Uterus (tissue), 4 donors: ENCODE data around the gene TCF19. TPM values are rescaled to one million over a fixed set of nuclear protein-coding genes. Genes with fewer than 3 reads are reported as not detected.

ENCODE experiments used
- DNase-seq, 2 donors: peaks; one replicate each; pipeline ENCODE4 v3.0.0-alpha.2; 2019 to 2020
- H3K27ac ChIP-seq, 2 donors: fragments of 200-600 bp; sonication (generic); 1 replicate in 1 of 2; 2 replicates in 1 of 2; pipeline ENCODE4 v1.5.1; 2016 to 2018
- H3K27me3 ChIP-seq, 2 donors: fragments of 200-600 bp; sonication (generic); one replicate each; pipeline ENCODE4 v1.5.1; 2018 to 2019; ENCODE audit warnings: control low read depth in 1 of 2
- H3K36me3 ChIP-seq, 2 donors: fragments of 200-600 bp; sonication (generic); one replicate each; pipeline ENCODE4 v1.5.1; 2019; ENCODE audit warnings: control low read depth in 1 of 2
- H3K4me1 ChIP-seq, 2 donors: fragments of 200-600 bp; sonication (generic); one replicate each; pipeline ENCODE4 v1.5.1; 2018 to 2019; ENCODE audit warnings: control low read depth in 1 of 2
- H3K4me3 ChIP-seq, 2 donors: fragments of 200-600 bp; sonication (generic); 1 replicate in 1 of 2; 2 replicates in 1 of 2; pipeline ENCODE4 v1.5.1; 2018 to 2019; ENCODE audit warnings: mild to moderate bottlenecking in 1 of 2
- H3K9me3 ChIP-seq, 2 donors: fragments of 200-600 bp; sonication (generic); one replicate each; pipeline ENCODE4 v1.5.1; 2019; ENCODE audit warnings: control low read depth in 1 of 2
- CTCF ChIP-seq, 4 experiments: fragments of 200-600 bp in 2 of 4; fragments of 450-650 bp in 2 of 4; sonication (generic) in 2 of 4; IDR thresholded peaks; one replicate each; pipeline ENCODE4 v1.5.1; 2016 to 2019; ENCODE audit warnings: antibody characterized with exemption in 4 of 4, mild to moderate bottlenecking in 2 of 4, moderate library complexity in 1 of 4
- POLR2A ChIP-seq, 2 donors: fragments of 450-650 bp; IDR thresholded peaks; one replicate each; pipeline ENCODE4 v1.6.1; 2016; ENCODE audit warnings: antibody characterized with exemption in 2 of 2, mild to moderate bottlenecking in 1 of 2, moderate library complexity in 1 of 2
- intact Hi-C: fragments of 100-400 bp; cut with DNase I; formaldehyde crosslinking; loops from one replicate; pipeline ENCODE4 v1.15.1; 2023; ENCODE audit warnings: low total_unique reads
- total RNA-seq, 4 donors: library from RNA; depleted of rRNA in 3 of 4; stranded (reverse); fragments of >200 nt in 3 of 4; gene quantifications; one replicate each; pipeline versions ENCODE4 v1.1.0 to v1.2.4, GENCODE V29; 2014 to 2023
- donor health status: DM: yes; HTN: yes; CAD: no.

The TCF19 gene
- total RNA-seq, 4 donors from 2014 or later: 3.6 to 22.3 (median 12.6) TPM

- intact Hi-C loops: no loop called here
- Histone ChIP-seq H3K4me1 (no peaks in the 10 kb centered on the region), H3K4me3 (no peak overlapping the region), H3K9me3 (no peaks in the 10 kb centered on the region), H3K27me3 (no peaks in the 10 kb centered on the region), H3K27ac (peak overlapping the region; percentile 50 to 63), H3K36me3 (no peaks in the 10 kb centered on the region)
- DNase-seq: peak; percentile 70 to 84
- TF ChIP-seq POLR2A (IDR thresholded peaks at IDR 0.05) (no peak), CTCF (IDR thresholded peaks at IDR 0.05) (no peak)
Observed at GRCh38 chr6:31122791-31123706, 35.3 kb upstream of the TCF19 start.

GRCh38 chr6:31125162-31125561 lies 33.2 kb upstream of the TCF19 start:
- no peaks in the 10 kb centered on the region for H3K27me3 ChIP-seq
- no peaks in the 10 kb centered on the region for H3K9me3 ChIP-seq
- no peak overlapping the region for H3K4me3 ChIP-seq
- H3K27ac ChIP-seq: peak overlapping the region; percentile 39 to 55
- H3K4me1 ChIP-seq: no peaks in the 10 kb centered on the region
- TF ChIP-seq POLR2A (IDR thresholded peaks at IDR 0.05) (no peak), CTCF (IDR thresholded peaks at IDR 0.05) (no peak)
- H3K36me3 ChIP-seq: no peaks in the 10 kb centered on the region
- intact Hi-C loops: no loop called here
- DNase-seq: peak; percentile 81 to 84

- no peak overlapping the region for H3K4me3 ChIP-seq
- no peaks in the 10 kb centered on the region for H3K36me3 ChIP-seq
- H3K9me3 ChIP-seq: no peaks in the 10 kb centered on the region
- intact Hi-C loops: no loop called here
- H3K4me1 ChIP-seq: no peaks in the 10 kb centered on the region
- no peak for DNase-seq
- TF ChIP-seq POLR2A (IDR thresholded peaks at IDR 0.05) (no peak), CTCF (IDR thresholded peaks at IDR 0.05) (no peak)
- H3K27me3 ChIP-seq: no peaks in the 10 kb centered on the region
- H3K27ac ChIP-seq: peak overlapping the region; percentile 14 to 55
Observed at GRCh38 chr6:31125586-31126363, 32.6 kb upstream of the TCF19 start.

- H3K27me3 ChIP-seq: no peaks in the 10 kb centered on the region
- DNase-seq: no peak
- peak overlapping the region in 1 of 2 donors; percentile 14 for H3K27ac ChIP-seq
- H3K4me3 ChIP-seq: no peak overlapping the region
- no peaks in the 10 kb centered on the region for H3K36me3 ChIP-seq
- no peaks in the 10 kb centered on the region for H3K4me1 ChIP-seq
- intact Hi-C loops: no loop called here
- TF ChIP-seq POLR2A (IDR thresholded peaks at IDR 0.05): no peak
- no peak for TF ChIP-seq CTCF (IDR thresholded peaks at IDR 0.05)
- no peaks in the 10 kb centered on the region for H3K9me3 ChIP-seq
Observed at GRCh38 chr6:31126396-31127175, 31.8 kb upstream of the TCF19 start.
